Neural crest cell (in vitro differentiated cells): Measurements from ENCODE around the gene PELO. TPM values are rescaled to one million over a fixed set of nuclear protein-coding genes. Genes with fewer than 3 reads are reported as not detected.

Source experiments
- DNase-seq: peaks from one replicate; pipeline ENCODE4 v3.0.0; 2021; ENCODE audit warnings: low read depth, mixed read lengths, low spot score
- H3K27ac Mint-ChIP-seq: one replicate; pipeline ENCODE4 v1.8.0; 2021; ENCODE audit warnings: mild to moderate bottlenecking, mixed read lengths; ENCODE audit not compliant: unreplicated experiment
- H3K27me3 Mint-ChIP-seq: 2 replicates; pipeline ENCODE4 v1.8.0; 2021; ENCODE audit warnings: low read depth, mild to moderate bottlenecking, mixed read lengths
- H3K36me3 Mint-ChIP-seq: 2 replicates; pipeline ENCODE4 v1.8.0; 2021; ENCODE audit warnings: low read depth, mild to moderate bottlenecking, mixed read lengths
- H3K4me1 Mint-ChIP-seq: 2 replicates; pipeline ENCODE4 v1.8.0; 2021; ENCODE audit warnings: mixed read lengths
- H3K4me3 Mint-ChIP-seq: one replicate; pipeline ENCODE4 v1.8.0; 2021; ENCODE audit warnings: mild to moderate bottlenecking, mixed read lengths
- H3K9me3 Mint-ChIP-seq: 2 replicates; pipeline ENCODE4 v1.8.0; 2021; ENCODE audit warnings: mixed read lengths
- total RNA-seq: library from RNA; stranded (reverse); gene quantifications from 2 replicates; pipeline ENCODE4 v1.2.1, GENCODE V29; 2021
- TF ChIP-seq, protein P1 (sequence below): fragments of 200-600 bp; sonication (generic); conservative IDR thresholded peaks from 2 replicates; pipeline ENCODE4 v1.5.0; 2021; ENCODE audit warnings: antibody characterized with exemption, mild to moderate bottlenecking

Gene PELO
- total RNA-seq, 1 donor from 2014 or later, result 11.8 TPM

DNA sequence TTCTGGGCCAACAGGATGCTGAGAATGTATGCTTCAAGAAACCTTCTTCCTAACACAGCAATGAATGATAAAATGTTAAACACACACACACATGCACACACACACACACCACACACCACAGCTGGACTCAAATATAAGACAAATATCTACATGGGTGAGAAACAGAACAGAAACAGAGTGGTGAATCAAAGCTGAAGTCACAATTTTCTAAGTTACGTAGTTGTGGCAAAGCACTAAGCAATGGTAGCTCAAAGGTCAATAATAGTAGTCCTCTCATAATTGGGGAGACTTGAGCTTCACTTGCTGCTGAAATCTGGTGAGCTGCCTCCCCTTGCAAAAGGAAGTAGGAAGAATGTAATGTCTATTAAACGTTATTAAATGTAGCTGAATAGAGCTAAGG lies 33.7 kb upstream of the PELO start:
- no peak overlapping the region for H3K27ac Mint-ChIP-seq
- no peaks in the 10 kb centered on the region for H3K9me3 Mint-ChIP-seq
- H3K4me1 Mint-ChIP-seq, result no peaks in the 10 kb centered on the region
- H3K27me3 Mint-ChIP-seq, result no peaks in the 10 kb centered on the region
- TF ChIP-seq, protein P1, sequence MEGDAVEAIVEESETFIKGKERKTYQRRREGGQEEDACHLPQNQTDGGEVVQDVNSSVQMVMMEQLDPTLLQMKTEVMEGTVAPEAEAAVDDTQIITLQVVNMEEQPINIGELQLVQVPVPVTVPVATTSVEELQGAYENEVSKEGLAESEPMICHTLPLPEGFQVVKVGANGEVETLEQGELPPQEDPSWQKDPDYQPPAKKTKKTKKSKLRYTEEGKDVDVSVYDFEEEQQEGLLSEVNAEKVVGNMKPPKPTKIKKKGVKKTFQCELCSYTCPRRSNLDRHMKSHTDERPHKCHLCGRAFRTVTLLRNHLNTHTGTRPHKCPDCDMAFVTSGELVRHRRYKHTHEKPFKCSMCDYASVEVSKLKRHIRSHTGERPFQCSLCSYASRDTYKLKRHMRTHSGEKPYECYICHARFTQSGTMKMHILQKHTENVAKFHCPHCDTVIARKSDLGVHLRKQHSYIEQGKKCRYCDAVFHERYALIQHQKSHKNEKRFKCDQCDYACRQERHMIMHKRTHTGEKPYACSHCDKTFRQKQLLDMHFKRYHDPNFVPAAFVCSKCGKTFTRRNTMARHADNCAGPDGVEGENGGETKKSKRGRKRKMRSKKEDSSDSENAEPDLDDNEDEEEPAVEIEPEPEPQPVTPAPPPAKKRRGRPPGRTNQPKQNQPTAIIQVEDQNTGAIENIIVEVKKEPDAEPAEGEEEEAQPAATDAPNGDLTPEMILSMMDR, result no peak
- no peaks in the 10 kb centered on the region for H3K36me3 Mint-ChIP-seq
- H3K4me3 Mint-ChIP-seq, result no peak overlapping the region
- DNase-seq, result no peak

DNA sequence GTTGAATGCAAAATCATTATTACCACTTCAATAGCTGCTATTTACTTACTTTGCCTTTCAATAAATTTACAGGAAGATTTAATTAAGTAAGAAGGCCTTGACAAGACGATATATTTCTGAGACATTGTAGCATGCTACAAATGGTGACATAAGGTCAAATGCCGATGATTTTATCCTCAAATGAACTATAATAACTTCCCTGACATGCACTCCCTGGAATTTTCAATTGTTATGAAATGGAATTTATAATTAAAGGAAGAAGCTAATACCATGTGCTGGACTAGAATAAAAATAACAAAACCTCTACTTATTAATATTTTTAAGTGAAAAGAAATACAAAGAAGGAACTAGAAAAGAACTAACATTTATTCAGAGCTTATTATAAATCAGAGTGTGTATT lies 30.2 kb upstream of the PELO start:
- Mint-ChIP-seq H3K27ac (no peak overlapping the region), H3K36me3 (no peaks in the 10 kb centered on the region), H3K27me3 (no peaks in the 10 kb centered on the region), H3K4me3 (no peak overlapping the region), H3K9me3 (no peaks in the 10 kb centered on the region), H3K4me1 (no peaks in the 10 kb centered on the region)
- TF ChIP-seq, protein P1, result no peak
- no peak for DNase-seq

DNA sequence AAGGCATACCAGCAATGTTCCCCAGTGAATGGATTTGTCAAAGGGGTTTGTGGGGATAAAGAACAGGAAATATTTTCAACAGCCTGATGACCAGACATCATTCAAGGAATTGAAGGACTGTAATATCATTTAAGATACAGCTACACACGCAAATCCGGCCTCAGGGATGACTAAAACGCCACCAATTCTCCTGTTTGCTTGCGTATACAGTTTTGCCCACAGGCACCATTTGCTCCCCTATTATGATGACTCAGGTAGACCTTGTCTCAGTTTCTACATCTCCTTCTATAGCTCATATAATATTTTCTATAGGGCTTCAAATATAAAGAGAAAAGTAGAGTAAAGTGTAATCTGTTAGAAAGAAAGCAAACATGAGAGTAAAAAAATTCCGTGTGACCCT lies 29.7 kb upstream of the PELO start:
- TF ChIP-seq, protein P1, result no peak
- H3K27ac Mint-ChIP-seq, result no peak overlapping the region
- no peaks in the 10 kb centered on the region for H3K4me1 Mint-ChIP-seq
- no peaks in the 10 kb centered on the region for H3K27me3 Mint-ChIP-seq
- H3K9me3 Mint-ChIP-seq, result no peaks in the 10 kb centered on the region
- DNase-seq, result no peak
- no peak overlapping the region for H3K4me3 Mint-ChIP-seq
- H3K36me3 Mint-ChIP-seq, result no peaks in the 10 kb centered on the region

DNA sequence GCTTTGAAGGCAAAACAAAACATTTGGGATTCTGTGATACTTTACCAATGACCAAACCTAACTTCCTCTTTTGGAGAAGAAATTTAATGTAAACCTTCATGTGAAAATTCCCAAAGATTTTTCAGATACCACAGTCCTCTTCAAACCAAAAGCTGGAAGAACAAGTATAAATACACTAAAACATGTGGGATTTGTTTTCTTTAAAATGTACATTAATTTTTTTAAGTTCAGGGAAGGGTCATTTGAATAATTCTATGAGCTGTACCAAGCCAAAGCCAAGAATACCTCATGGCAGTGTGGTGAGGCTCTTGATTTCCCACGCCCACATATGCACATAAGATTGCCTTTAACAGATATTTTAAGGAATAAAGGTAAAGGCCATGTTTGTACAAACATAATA lies 28.4 kb upstream of the PELO start:
- TF ChIP-seq, protein P1, result no peak
- no peak for DNase-seq
- Mint-ChIP-seq H3K36me3 (no peaks in the 10 kb centered on the region), H3K4me1 (no peaks in the 10 kb centered on the region), H3K27me3 (no peaks in the 10 kb centered on the region), H3K27ac (no peak overlapping the region), H3K4me3 (no peak overlapping the region), H3K9me3 (no peaks in the 10 kb centered on the region)

DNA sequence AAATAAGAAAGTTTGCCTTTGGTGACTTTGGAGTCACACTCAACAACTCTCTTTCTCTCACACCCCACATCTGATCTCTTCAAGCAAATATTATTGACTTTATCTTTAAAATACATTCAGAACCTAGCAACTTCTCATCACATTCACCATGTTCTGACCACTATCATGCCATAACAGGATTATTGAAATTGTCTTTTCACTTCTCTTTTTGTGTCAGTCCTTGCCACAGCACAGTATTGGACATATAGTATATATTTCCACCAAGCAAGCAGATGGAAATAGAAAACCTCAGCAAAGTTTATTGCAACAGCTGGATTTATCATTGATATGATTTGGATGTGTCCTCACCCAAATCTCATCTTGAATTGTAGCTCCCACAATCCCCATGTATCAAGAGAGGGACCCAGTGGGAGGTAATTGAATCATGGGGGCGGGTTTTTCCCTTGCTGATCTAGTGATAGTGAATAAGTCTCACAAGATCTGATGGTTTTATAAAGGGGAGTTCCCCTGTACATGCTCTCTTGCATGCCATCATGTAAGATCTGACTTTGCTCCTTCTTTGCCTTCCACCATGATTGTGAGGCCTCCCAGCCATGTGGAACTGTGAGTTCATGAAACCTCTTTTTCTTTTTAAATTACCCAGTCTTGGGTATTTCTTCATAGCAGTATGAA lies 26.9 kb upstream of the PELO start:
- Mint-ChIP-seq H3K9me3 (no peaks in the 10 kb centered on the region), H3K4me3 (no peak overlapping the region), H3K4me1 (peaks cover 4% of the 10 kb centered on the region), H3K27ac (no peak overlapping the region), H3K36me3 (no peaks in the 10 kb centered on the region), H3K27me3 (no peaks in the 10 kb centered on the region)
- DNase-seq, result no peak
- TF ChIP-seq, protein P1, result no peak
